Fibroblast of the aortic adventitia (primary cell): ENCODE data around the gene RAVER1. TPM values are rescaled to one million over a fixed set of nuclear protein-coding genes. Genes with fewer than 3 reads are reported as not detected.
"Not testable (repeated sequence)": the region's sequence is repeated elsewhere in the genome, so short reads cannot be mapped to it uniquely, and the experiment has no call there.

ENCODE experiments used
- DNase-seq: peaks from one replicate; pipeline ENCODE4 v3.0.0-alpha.2; 2010; ENCODE audit warnings: low read depth
- H3K4me3 ChIP-seq: 2 replicates; pipeline ENCODE4 v1.5.1; 2011; ENCODE audit warnings: low read depth, mild to moderate bottlenecking, control low read depth, low read length, moderate library complexity
- CTCF ChIP-seq: IDR thresholded peaks from 2 replicates; pipeline ENCODE4 v1.5.1; 2011; ENCODE audit warnings: mild to moderate bottlenecking, low read length, control low read depth, inconsistent platforms; ENCODE audit not compliant: insufficient read depth
- total RNA-seq: library from RNA; depleted of rRNA; stranded (reverse); fragments of >200 nt; gene quantifications from 2 replicates; pipeline ENCODE4 v1.2.3, GENCODE V29; 2012; ENCODE audit warnings: low replicate concordance

Gene RAVER1
- total RNA-seq, 1 donor = 12.0 TPM

DNA sequence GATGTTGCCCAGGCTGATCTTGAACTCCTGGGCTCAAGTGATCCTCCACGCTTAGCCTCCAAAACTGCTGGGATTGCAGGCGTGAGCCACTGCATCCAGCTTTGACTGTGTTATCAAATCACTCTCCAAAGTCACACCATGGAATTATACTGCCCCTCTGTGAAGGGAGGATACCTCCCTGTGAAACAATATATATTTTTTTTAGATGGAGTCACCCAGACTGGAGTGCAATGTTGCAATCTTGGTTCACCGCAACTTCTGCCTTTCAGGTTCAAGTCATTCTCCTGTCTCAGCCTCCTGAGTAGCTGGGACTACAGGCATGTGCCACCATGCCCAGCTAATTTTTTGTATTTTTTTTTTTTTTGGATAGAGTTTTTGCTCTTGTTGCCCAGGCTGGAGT lies 39.4 kb upstream of the RAVER1 start:
- DNase-seq = no peak
- TF ChIP-seq CTCF = no peak
- H3K4me3 ChIP-seq = no peak overlapping the region

DNA sequence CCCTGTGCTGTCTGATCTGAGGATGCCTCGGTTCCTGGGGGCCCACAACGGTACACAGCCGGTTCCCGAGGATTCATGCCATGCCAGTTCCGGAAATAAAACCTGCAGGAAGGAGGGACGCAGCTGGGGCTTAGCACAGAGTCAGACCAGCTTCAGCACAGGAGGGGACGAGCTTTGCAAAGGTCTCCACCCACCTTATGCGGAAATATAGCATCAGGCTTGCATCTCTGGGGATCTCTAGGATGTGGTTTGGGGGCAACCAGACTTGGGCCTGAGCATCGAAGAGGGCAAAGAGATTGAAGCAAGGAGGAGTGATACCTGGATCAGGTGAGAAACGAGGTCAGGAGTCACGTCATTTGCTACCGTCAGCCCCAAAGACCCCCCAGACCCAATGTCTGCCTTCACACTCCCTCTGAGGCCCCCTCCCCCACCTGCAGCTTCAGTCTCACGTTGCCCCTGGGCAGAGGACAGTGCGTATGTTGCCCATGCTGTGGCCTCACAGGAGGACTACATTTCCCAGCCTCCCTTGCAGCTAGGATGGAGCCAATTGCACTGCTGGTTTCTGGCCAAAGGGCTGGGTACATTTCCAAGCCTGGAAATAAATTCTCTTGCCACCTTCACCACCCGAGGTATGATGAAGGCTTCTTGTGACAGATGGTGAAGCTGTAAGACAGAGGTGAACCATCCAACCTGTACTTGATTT lies 34.9 kb upstream of the RAVER1 start:
- DNase-seq = no peak
- no peak for TF ChIP-seq CTCF
- no peak overlapping the region for H3K4me3 ChIP-seq

GRCh38 chr19:10366950-10367512 lies 33.7 kb upstream of the RAVER1 start:
- not testable (repeated sequence) for H3K4me3 ChIP-seq, DNase-seq

DNA sequence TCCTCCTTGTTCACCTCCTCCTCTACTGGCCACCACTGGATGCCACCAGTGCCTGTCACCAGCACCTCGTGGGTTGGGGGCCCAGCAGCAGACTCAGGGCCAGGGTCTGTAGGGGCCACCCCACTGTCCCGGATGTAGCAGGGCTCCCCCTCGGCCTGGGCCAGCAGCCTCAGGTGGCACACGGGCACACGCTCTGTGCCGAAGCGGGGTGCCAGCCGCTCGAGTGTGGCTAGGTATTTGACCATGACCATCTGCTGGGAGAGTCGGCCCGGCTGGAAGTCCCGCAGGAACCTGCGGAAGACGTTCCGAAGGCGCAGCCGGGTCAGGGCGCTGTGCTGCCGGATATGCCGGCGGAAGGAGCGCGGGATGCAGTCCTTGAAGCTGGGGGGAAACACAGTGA lies 32.2 kb upstream of the RAVER1 start:
- no peak for DNase-seq
- H3K4me3 ChIP-seq = no peak overlapping the region
- no peak for TF ChIP-seq CTCF

DNA sequence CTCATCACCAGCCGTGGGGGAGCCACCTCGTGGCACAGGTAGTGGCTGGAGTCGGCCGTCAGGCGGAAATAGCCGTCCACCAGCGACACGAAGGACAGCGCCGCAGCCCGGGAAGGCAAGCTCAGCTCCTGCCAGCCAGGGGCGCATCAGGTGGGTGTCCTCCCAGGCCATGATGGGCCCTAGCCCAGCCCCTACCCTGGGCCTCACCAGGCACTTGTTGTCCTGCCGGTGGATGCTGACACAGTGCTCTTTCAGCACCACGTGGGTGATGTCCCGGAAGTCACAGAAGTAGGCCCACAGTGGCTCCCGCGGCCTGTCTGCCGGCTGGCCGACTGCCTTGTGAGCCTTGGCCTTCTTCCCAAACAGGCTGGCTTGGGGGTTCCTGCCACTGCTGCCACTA lies 31.3 kb upstream of the RAVER1 start:
- no peak for DNase-seq

DNA sequence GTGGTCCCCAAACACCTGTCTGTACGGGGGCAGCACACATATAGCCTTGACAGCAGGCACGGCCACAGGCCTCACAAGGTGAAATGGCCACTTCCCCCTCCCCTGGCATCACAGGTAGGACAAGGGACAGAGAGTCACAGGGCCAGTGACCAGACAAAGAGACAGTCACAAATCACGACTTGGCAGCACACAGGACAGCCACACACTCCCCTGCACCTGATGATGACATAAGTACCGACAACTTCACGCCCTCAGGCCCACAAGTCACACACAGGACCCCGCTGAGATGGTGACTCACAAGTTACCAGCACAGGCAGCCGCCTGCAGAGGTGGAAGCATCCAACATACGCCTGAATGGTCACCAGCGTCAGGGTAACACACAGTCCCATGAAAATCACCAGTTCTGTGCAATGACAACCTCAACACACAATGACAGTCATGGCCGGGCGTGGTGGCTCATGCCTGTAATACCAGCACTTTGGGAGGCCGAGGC lies 30.5 kb upstream of the RAVER1 start:
- no peak overlapping the region for H3K4me3 ChIP-seq
- no peak for TF ChIP-seq CTCF
- no peak for DNase-seq

More for the DNA sequence above, 31.3 kb upstream of the RAVER1 start:
- H3K4me3 ChIP-seq = no peak overlapping the region
- TF ChIP-seq CTCF = no peak

DNA sequence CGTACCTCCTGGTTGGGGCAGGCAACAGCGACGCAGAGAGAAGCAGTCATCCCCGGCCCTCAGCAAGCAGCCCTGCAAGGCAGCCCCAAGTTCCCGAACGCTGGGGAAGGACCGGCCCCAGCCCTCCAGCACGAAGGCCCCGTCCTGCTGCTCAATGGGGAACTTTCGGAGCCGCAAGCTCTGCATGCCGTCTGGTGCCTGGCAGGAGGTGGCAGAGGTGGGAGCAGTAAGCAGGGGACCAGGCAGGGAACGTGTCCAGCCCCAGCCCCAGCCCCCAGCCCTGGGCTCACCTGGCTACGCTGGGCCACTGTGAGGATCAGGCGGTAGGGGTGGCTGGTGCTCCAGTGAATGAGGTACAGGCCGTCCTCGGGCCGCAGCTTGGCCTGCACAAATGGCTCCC lies 28.9 kb upstream of the RAVER1 start:
- no peak for DNase-seq
- H3K4me3 ChIP-seq = no peak overlapping the region
- no peak for TF ChIP-seq CTCF
